SK-N-SH treated with all-trans-retinoic acid at 6 μM for 48 hours (cell line): ENCODE data around the gene SCUBE2.

Experiments used
- ARNTL ChIP-seq: fragments of 450-650 bp; formaldehyde crosslinking; IDR thresholded peaks from 2 replicates; pipeline ENCODE4 v1.5.0; 2020; ENCODE audit warnings: low read depth, mild to moderate bottlenecking, moderate library complexity, borderline replicate concordance
- ISL1 ChIP-seq: fragments of 250-450 bp; sonication (Bioruptor Pico); IDR thresholded peaks from 2 replicates; pipeline ENCODE4 v2.1.2; 2022; ENCODE audit warnings: mild to moderate bottlenecking, moderate library complexity
- RARB ChIP-seq: fragments of 250-450 bp; sonication (Bioruptor Pico); IDR thresholded peaks from 2 replicates; pipeline ENCODE4 v1.8.0; 2021; ENCODE audit warnings: mild to moderate bottlenecking, moderate library complexity
- ZC3H10 ChIP-seq: fragments of 250-450 bp; sonication (Bioruptor Pico); IDR thresholded peaks from 2 replicates; pipeline ENCODE4 v1.5.1; 2021; ENCODE audit warnings: mild to moderate bottlenecking, moderate library complexity
- ZFP3 ChIP-seq: fragments of 250-450 bp; sonication (Bioruptor Pico); IDR thresholded peaks from 2 replicates; pipeline ENCODE4 v1.5.0; 2020; ENCODE audit warnings: mild to moderate bottlenecking, moderate library complexity
- ZNF565 ChIP-seq: fragments of 450-650 bp; formaldehyde crosslinking; conservative IDR thresholded peaks from 2 replicates; pipeline ENCODE4 v1.5.0; 2020; ENCODE audit warnings: low read depth, mild to moderate bottlenecking, moderate library complexity
- TF ChIP-seq, protein P1 (sequence below): fragments of 250-450 bp; sonication (Bioruptor Pico); IDR thresholded peaks from 2 replicates; pipeline ENCODE4 v1.5.1; 2020; ENCODE audit warnings: low read depth, mild to moderate bottlenecking, moderate library complexity
- TF ChIP-seq, protein P2 (sequence below): fragments of 250-450 bp; sonication (Bioruptor Pico); IDR thresholded peaks from 2 replicates; pipeline ENCODE4 v1.8.0; 2021; ENCODE audit warnings: low read depth, mild to moderate bottlenecking, moderate library complexity, borderline replicate concordance

DNA sequence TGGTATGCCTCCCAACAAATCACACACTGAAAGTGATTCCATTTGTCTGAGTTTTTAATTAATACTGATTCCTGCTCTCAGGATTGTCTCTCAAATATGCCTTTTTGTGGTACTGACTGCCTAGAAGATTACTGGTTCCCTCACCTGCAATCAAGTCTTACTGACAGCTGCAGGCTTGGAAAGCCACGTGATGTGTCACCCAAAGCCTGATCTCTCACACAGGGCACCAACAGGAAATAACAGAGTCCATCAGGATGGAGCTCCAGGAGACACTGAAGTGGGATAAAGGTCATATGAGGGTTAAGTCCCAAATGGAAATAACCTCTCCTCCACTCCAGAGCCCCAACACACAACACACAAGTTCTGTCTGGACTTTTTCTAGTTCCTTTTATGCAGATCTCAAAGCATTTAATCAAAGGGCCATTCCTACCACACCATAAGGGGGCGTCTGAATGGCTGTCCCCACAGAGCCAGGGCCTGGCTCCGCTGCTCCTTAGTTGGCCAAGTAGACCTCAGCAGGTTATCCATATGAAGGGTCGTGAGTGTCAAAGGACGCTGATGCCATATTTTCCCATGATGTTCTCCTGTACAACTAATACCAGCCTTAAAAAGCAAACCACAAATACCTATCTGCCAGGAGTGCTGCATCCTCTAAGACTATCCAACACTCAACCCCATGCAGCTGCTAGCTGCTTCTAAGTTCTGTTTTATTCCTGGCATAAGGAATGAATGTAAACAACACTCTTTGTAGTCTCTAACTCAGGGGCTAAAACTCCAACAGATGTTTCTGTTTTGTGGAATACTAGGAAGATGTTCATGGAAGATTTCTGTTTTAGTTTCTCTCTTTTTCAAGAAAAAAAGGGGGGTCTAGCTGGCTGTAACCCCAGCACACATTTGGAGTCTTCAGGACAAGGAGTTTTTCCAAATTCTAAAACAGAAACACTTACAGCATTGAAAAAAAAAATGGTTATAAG lies 13.0 kb downstream of the SCUBE2 start:
- TF ChIP-seq ISL1 (CRISPR knock-in tag) (no peak), ARNTL (CRISPR knock-in tag) (no peak), ZC3H10 (CRISPR knock-in tag) (no peak), ZNF565 (no peak), RARB (CRISPR knock-in tag) (no peak), ZFP3 (CRISPR knock-in tag) (no peak)
- TF ChIP-seq, protein P1, sequence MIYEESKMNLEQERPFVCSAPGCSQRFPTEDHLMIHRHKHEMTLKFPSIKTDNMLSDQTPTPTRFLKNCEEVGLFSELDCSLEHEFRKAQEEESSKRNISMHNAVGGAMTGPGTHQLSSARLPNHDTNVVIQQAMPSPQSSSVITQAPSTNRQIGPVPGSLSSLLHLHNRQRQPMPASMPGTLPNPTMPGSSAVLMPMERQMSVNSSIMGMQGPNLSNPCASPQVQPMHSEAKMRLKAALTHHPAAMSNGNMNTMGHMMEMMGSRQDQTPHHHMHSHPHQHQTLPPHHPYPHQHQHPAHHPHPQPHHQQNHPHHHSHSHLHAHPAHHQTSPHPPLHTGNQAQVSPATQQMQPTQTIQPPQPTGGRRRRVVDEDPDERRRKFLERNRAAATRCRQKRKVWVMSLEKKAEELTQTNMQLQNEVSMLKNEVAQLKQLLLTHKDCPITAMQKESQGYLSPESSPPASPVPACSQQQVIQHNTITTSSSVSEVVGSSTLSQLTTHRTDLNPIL: no peak
- TF ChIP-seq, protein P2, sequence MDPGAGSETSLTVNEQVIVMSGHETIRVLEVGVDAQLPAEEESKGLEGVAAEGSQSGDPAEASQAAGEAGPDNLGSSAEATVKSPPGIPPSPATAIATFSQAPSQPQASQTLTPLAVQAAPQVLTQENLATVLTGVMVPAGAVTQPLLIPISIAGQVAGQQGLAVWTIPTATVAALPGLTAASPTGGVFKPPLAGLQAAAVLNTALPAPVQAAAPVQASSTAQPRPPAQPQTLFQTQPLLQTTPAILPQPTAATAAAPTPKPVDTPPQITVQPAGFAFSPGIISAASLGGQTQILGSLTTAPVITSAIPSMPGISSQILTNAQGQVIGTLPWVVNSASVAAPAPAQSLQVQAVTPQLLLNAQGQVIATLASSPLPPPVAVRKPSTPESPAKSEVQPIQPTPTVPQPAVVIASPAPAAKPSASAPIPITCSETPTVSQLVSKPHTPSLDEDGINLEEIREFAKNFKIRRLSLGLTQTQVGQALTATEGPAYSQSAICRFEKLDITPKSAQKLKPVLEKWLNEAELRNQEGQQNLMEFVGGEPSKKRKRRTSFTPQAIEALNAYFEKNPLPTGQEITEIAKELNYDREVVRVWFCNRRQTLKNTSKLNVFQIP (CRISPR knock-in tag): no peak
